H9 (cell line): ENCODE results near the gene RPS19. TPM values are rescaled to one million over a fixed set of nuclear protein-coding genes. Genes with fewer than 3 reads are reported as not detected.

Experiments
- DNase-seq: peaks from one replicate; pipeline ENCODE4 v3.0.0-alpha.2; 2017
- H2AFZ ChIP-seq: one replicate; pipeline ENCODE4 v1.6.1; 2013; ENCODE audit warnings: mild to moderate bottlenecking, low read length, control low read depth, moderate library complexity
- H2AK5ac ChIP-seq: 2 replicates; pipeline ENCODE4 v1.6.1; 2013; ENCODE audit warnings: low read length, control low read depth, mixed read lengths; ENCODE audit not compliant: insufficient read length
- H2BK120ac ChIP-seq: one replicate; pipeline ENCODE4 v1.6.1; 2013; ENCODE audit warnings: low read depth, mild to moderate bottlenecking, low read length, control low read depth, inconsistent platforms; ENCODE audit not compliant: poor library complexity, severe bottlenecking
- H2BK12ac ChIP-seq: 2 replicates; pipeline ENCODE4 v1.6.1; 2013; ENCODE audit warnings: low read length, control low read depth, mixed read lengths, low read depth; ENCODE audit not compliant: insufficient read length
- H2BK15ac ChIP-seq: 2 replicates; pipeline ENCODE4 v1.6.1; 2013; ENCODE audit warnings: low read depth, low read length, control low read depth
- H2BK20ac ChIP-seq: one replicate; pipeline ENCODE4 v1.6.1; 2013; ENCODE audit warnings: low read depth, mild to moderate bottlenecking, low read length, control low read depth, inconsistent platforms; ENCODE audit not compliant: poor library complexity, severe bottlenecking
- H2BK5ac ChIP-seq: 2 replicates; pipeline ENCODE4 v1.6.1; 2013; ENCODE audit warnings: low read length, control low read depth, mixed read lengths; ENCODE audit not compliant: insufficient read length
- H3K14ac ChIP-seq: 2 replicates; pipeline ENCODE4 v1.6.1; 2013; ENCODE audit warnings: low read length, control low read depth; ENCODE audit not compliant: insufficient read depth
- H3K18ac ChIP-seq: 2 replicates; pipeline ENCODE4 v1.6.1; 2013; ENCODE audit warnings: low read depth, mild to moderate bottlenecking, mixed read lengths, low read length, control low read depth; ENCODE audit not compliant: insufficient read length
- H3K23ac ChIP-seq: 2 replicates; pipeline ENCODE4 v1.6.1; 2013; ENCODE audit warnings: low read length, control low read depth, mixed read lengths, low read depth; ENCODE audit not compliant: insufficient read length
- H3K23me2 ChIP-seq: 2 replicates; pipeline ENCODE4 v1.6.1; 2013; ENCODE audit warnings: low read depth, mild to moderate bottlenecking, mixed read lengths, low read length, control low read depth; ENCODE audit not compliant: insufficient read length, poor library complexity, severe bottlenecking
- H3K27ac ChIP-seq: 2 replicates; pipeline ENCODE4 v1.5.1; 2013; ENCODE audit warnings: low read length, control low read depth, mixed read lengths, low read depth; ENCODE audit not compliant: insufficient read length
- H3K27me3 ChIP-seq: 2 replicates; pipeline ENCODE4 v1.6.1; 2013; ENCODE audit warnings: low read length, control low read depth, inconsistent platforms; ENCODE audit not compliant: insufficient read depth
- H3K4ac ChIP-seq: 2 replicates; pipeline ENCODE4 v1.6.1; 2013; ENCODE audit warnings: low read depth, mild to moderate bottlenecking, control low read depth, inconsistent platforms, low read length, moderate library complexity
- H3K4me1 ChIP-seq: 2 replicates; pipeline ENCODE4 v1.6.1; 2013; ENCODE audit warnings: low read length, control low read depth, inconsistent platforms; ENCODE audit not compliant: insufficient read depth
- H3K4me2 ChIP-seq: 2 replicates; pipeline ENCODE4 v1.6.1; 2013; ENCODE audit warnings: low read length, control low read depth, mixed read lengths; ENCODE audit not compliant: insufficient read length, insufficient read depth
- H3K56ac ChIP-seq: 2 replicates; pipeline ENCODE4 v1.6.1; 2013; ENCODE audit warnings: low read depth, mild to moderate bottlenecking, mixed read lengths, low read length, control low read depth; ENCODE audit not compliant: insufficient read length
- H3K79me1 ChIP-seq: 2 replicates; pipeline ENCODE4 v1.6.1; 2013; ENCODE audit warnings: low read depth, mild to moderate bottlenecking, moderate library complexity, low read length, control low read depth, inconsistent platforms; ENCODE audit not compliant: insufficient read depth, poor library complexity, severe bottlenecking
- H3K79me2 ChIP-seq: 2 replicates; pipeline ENCODE4 v1.6.1; 2013; ENCODE audit warnings: low read length, control low read depth, inconsistent platforms; ENCODE audit not compliant: insufficient read depth
- H3K9ac ChIP-seq: 2 replicates; pipeline ENCODE4 v1.6.1; 2013; ENCODE audit warnings: low read length, control low read depth, mixed read lengths; ENCODE audit not compliant: insufficient read length; ENCODE audit errors: extremely low read depth
- H3K9me3 ChIP-seq: one replicate; pipeline ENCODE4 v1.6.1; 2013; ENCODE audit warnings: low read depth, low read length, inconsistent platforms; ENCODE audit not compliant: control insufficient read depth
- H3T11ph ChIP-seq: one replicate; pipeline ENCODE4 v1.6.1; 2013; ENCODE audit warnings: mild to moderate bottlenecking, low read length, control low read depth, inconsistent platforms
- H4K20me1 ChIP-seq: one replicate; pipeline ENCODE4 v1.6.1; 2013; ENCODE audit not compliant: control insufficient read depth, insufficient read length, insufficient read depth
- H4K5ac ChIP-seq: 2 replicates; pipeline ENCODE4 v1.6.1; 2013; ENCODE audit warnings: low read depth, mild to moderate bottlenecking, mixed read lengths, low read length, control low read depth; ENCODE audit not compliant: insufficient read length
- H4K8ac ChIP-seq: replicated peaks from 2 replicates; pipeline ENCODE4 v1.6.1; 2013; ENCODE audit warnings: low read length, control low read depth, mixed read lengths, low read depth; ENCODE audit not compliant: insufficient read length
- H4K91ac ChIP-seq: 2 replicates; pipeline ENCODE4 v1.6.1; 2013; ENCODE audit warnings: low read depth, mild to moderate bottlenecking, moderate library complexity, mixed read lengths, low read length, control low read depth; ENCODE audit not compliant: insufficient read length
- H3K27ac Mint-ChIP-seq, 3 experiments: 2 replicates in 2 of 3; 3 replicates in 1 of 3; pipeline ENCODE4 v1.8.0; 2020 to 2021; ENCODE audit warnings: mixed read lengths in 3 of 3, mild to moderate bottlenecking in 1 of 3, moderate library complexity in 1 of 3
- H3K27me3 Mint-ChIP-seq: 2 replicates; pipeline ENCODE4 v1.8.0; 2021; ENCODE audit warnings: low read depth, mild to moderate bottlenecking, moderate library complexity, mixed read lengths
- H3K36me3 Mint-ChIP-seq, 3 experiments: 2 replicates in 2 of 3; 3 replicates in 1 of 3; pipeline ENCODE4 v1.8.0; 2020 to 2021; ENCODE audit warnings: low read depth in 3 of 3, mixed read lengths in 3 of 3; ENCODE audit not compliant: insufficient read depth in 1 of 3
- H3K4me1 Mint-ChIP-seq, 2 experiments: 2 replicates each; pipeline ENCODE4 v1.8.0; 2020; ENCODE audit warnings: mixed read lengths in 2 of 2
- H3K4me3 Mint-ChIP-seq, 2 experiments: 2 replicates in 1 of 2; 3 replicates in 1 of 2; pipeline ENCODE4 v1.8.0; 2020 to 2021; ENCODE audit warnings: mild to moderate bottlenecking in 2 of 2, mixed read lengths in 2 of 2, moderate library complexity in 1 of 2
- H3K9me3 Mint-ChIP-seq, 2 experiments: 2 replicates in 1 of 2; 3 replicates in 1 of 2; pipeline ENCODE4 v1.8.0; 2020; ENCODE audit warnings: mild to moderate bottlenecking in 2 of 2, mixed read lengths in 2 of 2, moderate library complexity in 1 of 2
- CTCF ChIP-seq: fragments of 200-600 bp; sonication (generic); conservative IDR thresholded peaks from 3 replicates; pipeline ENCODE4 v1.8.0; 2021; ENCODE audit warnings: antibody characterized with exemption, mild to moderate bottlenecking
- WGBS: extraction: QIAGEN DNeasy Blood & Tissue Kit; methylation state at CpG from one replicate; pipeline ENCODE4 v1.1.7; 2013; ENCODE audit warnings: missing lambda C conversion rate, low lambda C conversion rate, mixed read lengths; ENCODE audit not compliant: insufficient read length; ENCODE audit errors: extremely low coverage; 5-methylcytosine and 5-hydroxymethylcytosine counted together
- total RNA-seq: library from RNA; stranded (reverse); gene quantifications from 2 replicates; pipeline ENCODE4 v1.2.1, GENCODE V29; 2021

The RPS19 gene
- total RNA-seq, 1 experiment from 2014 or later = 3,024 TPM

- no CpG with 5 or more reads among the region's 15 CpGs for WGBS
- DNase-seq = no peak
- H3K36me3 Mint-ChIP-seq = peaks cover 14 to 52% (median 50%) of the 10 kb centered on the region in 3 experiments; a peak in 6 of 7 replicates
- H3K9ac ChIP-seq = no peak overlapping the region
- H3K23ac ChIP-seq = no peak overlapping the region
- no peak overlapping the region for H2BK120ac ChIP-seq
- H3K4me3 Mint-ChIP-seq = no peak overlapping the region; a peak in 1 of 5 replicates
- no peak overlapping the region for H3K18ac ChIP-seq
- H2BK5ac ChIP-seq = no peak overlapping the region
- no peaks in the 10 kb centered on the region; the same call in 1 of the 2 replicates for H3K4me1 ChIP-seq
- H2BK12ac ChIP-seq = no peak overlapping the region
- no peak for TF ChIP-seq CTCF
- H3K9me3 ChIP-seq = no peaks in the 10 kb centered on the region
- H3K79me1 ChIP-seq = no peaks in the 10 kb centered on the region
- no peaks in the 10 kb centered on the region; the same call in 1 of the 2 replicates for H3K27me3 Mint-ChIP-seq
- H3K23me2 ChIP-seq = no peaks in the 10 kb centered on the region
- H2BK15ac ChIP-seq = no peak overlapping the region
- no peak overlapping the region for H2AK5ac ChIP-seq
- H3K14ac ChIP-seq = no peak overlapping the region
- no peaks in the 10 kb centered on the region for H4K20me1 ChIP-seq
- H3K79me2 ChIP-seq = no peaks in the 10 kb centered on the region
- no peak overlapping the region for H3K4me2 ChIP-seq
- H3K9me3 Mint-ChIP-seq = no peaks in the 10 kb centered on the region
- H3K56ac ChIP-seq = no peak overlapping the region
- no peak overlapping the region for H4K5ac ChIP-seq
- H3T11ph ChIP-seq = no peak overlapping the region
- H3K4me1 Mint-ChIP-seq = peaks cover 0 to 28% of the 10 kb centered on the region in 2 experiments; a peak in 2 of 4 replicates
- no peaks in the 10 kb centered on the region for H3K27me3 ChIP-seq
- no peak overlapping the region for H4K91ac ChIP-seq
- no peak overlapping the region for H3K27ac ChIP-seq
- no peak overlapping the region for H2AFZ ChIP-seq
- no peak overlapping the region for H4K8ac ChIP-seq
- no peak overlapping the region for H2BK20ac ChIP-seq
- no peak overlapping the region for H3K4ac ChIP-seq
- H3K27ac Mint-ChIP-seq = 0 out of 7 replicates have a peak overlapping the region, but pooled peaks of 1 of the 3 experiments have one; percentile 27
These were observed 38.2 kb downstream of the RPS19 start for GRCh38 chr19:41898235-41898634.
